Loucy (cell line): ENCODE results near the gene SRGAP1.

Source experiments
- H2AFZ ChIP-seq: fragments of 200-600 bp; sonication (generic); 2 replicates; pipeline ENCODE4 v1.6.0; 2016; ENCODE audit warnings: antibody characterized with exemption, mild to moderate bottlenecking, low read length, moderate library complexity
- H3F3A ChIP-seq: fragments of 200-600 bp; 2 replicates; pipeline ENCODE4 v1.6.0; 2016; ENCODE audit warnings: antibody characterized with exemption, low read depth, mild to moderate bottlenecking
- H3K27me3 ChIP-seq: fragments of 200-600 bp; sonication (generic); 2 replicates; pipeline ENCODE4 v1.6.1; 2014; ENCODE audit warnings: low read length, mild to moderate bottlenecking; ENCODE audit not compliant: insufficient read depth, poor library complexity, severe bottlenecking
- H3K36me3 ChIP-seq: fragments of 200-600 bp; sonication (generic); 2 replicates; pipeline ENCODE4 v1.6.1; 2016; ENCODE audit warnings: low read length; ENCODE audit not compliant: insufficient read depth
- H3K4me1 ChIP-seq: fragments of 200-600 bp; sonication (generic); 2 replicates; pipeline ENCODE4 v1.5.1; 2014; ENCODE audit warnings: low read length, mild to moderate bottlenecking; ENCODE audit not compliant: insufficient read depth, poor library complexity, severe bottlenecking
- H3K4me2 ChIP-seq: fragments of 200-600 bp; sonication (generic); 2 replicates; pipeline ENCODE4 v1.6.0; 2014; ENCODE audit warnings: antibody characterized with exemption, low read length, low read depth, mild to moderate bottlenecking; ENCODE audit not compliant: poor library complexity, severe bottlenecking
- H3K4me3 ChIP-seq: fragments of 200-600 bp; sonication (generic); 2 replicates; pipeline ENCODE4 v1.5.1; 2014; ENCODE audit warnings: low read length, mild to moderate bottlenecking, mixed read lengths; ENCODE audit not compliant: poor library complexity, severe bottlenecking
- H3K79me2 ChIP-seq: fragments of 200-600 bp; sonication (generic); 2 replicates; pipeline ENCODE4 v1.6.1; 2014; ENCODE audit warnings: low read length; ENCODE audit not compliant: insufficient read depth
- H3K9ac ChIP-seq: fragments of 200-600 bp; sonication (generic); 2 replicates; pipeline ENCODE4 v1.6.0; 2014; ENCODE audit warnings: mild to moderate bottlenecking, low read depth, low read length, moderate library complexity; ENCODE audit not compliant: poor library complexity, severe bottlenecking
- H3K9me2 ChIP-seq: fragments of 200-600 bp; sonication (generic); replicated peaks from 2 replicates; pipeline ENCODE4 v1.6.1; 2016; ENCODE audit warnings: low read depth, low read length, mixed read lengths
- H3K9me3 ChIP-seq: fragments of 200-600 bp; sonication (generic); 2 replicates; pipeline ENCODE4 v1.6.1; 2014; ENCODE audit warnings: mild to moderate bottlenecking, antibody characterized with exemption, low read length, low read depth; ENCODE audit not compliant: insufficient read depth
- H4K20me1 ChIP-seq: fragments of 200-600 bp; sonication (generic); 2 replicates; pipeline ENCODE4 v1.6.0; 2014; ENCODE audit warnings: antibody characterized with exemption, low read length, mild to moderate bottlenecking; ENCODE audit not compliant: insufficient read depth, poor library complexity, severe bottlenecking
- CTCF ChIP-seq: fragments of 200-600 bp; sonication (generic); conservative IDR thresholded peaks from 2 replicates; pipeline ENCODE4 v1.5.1; 2014; ENCODE audit warnings: mild to moderate bottlenecking, antibody characterized with exemption, low read length
- EZH2phosphoT487 ChIP-seq: fragments of 200-600 bp; IDR thresholded peaks from 2 replicates; pipeline ENCODE4 v1.6.1; 2018; ENCODE audit warnings: antibody characterized with exemption, mild to moderate bottlenecking, moderate library complexity, borderline replicate concordance

The SRGAP1 gene

GRCh38 chr12:64173456-64173855 is 329.0 kb downstream of the SRGAP1 start:
- H3K27me3 ChIP-seq: no peaks in the 10 kb centered on the region
- H3K4me3 ChIP-seq: no peak overlapping the region
- H3K79me2 ChIP-seq: no peaks in the 10 kb centered on the region
- H2AFZ ChIP-seq: no peak overlapping the region
- no peaks in the 10 kb centered on the region for H4K20me1 ChIP-seq
- H3K9ac ChIP-seq: no peak overlapping the region
- H3K9me2 ChIP-seq: no peaks in the 10 kb centered on the region
- no peaks in the 10 kb centered on the region for H3K9me3 ChIP-seq
- H3K4me1 ChIP-seq: no peaks in the 10 kb centered on the region
- H3K4me2 ChIP-seq: no peak overlapping the region
- TF ChIP-seq EZH2phosphoT487: no peak
- no peak for TF ChIP-seq CTCF
- no peaks in the 10 kb centered on the region for H3F3A ChIP-seq
- no peaks in the 10 kb centered on the region for H3K36me3 ChIP-seq

- H3K9ac ChIP-seq: no peak overlapping the region
- H3K36me3 ChIP-seq: no peaks in the 10 kb centered on the region
- no peaks in the 10 kb centered on the region for H3K79me2 ChIP-seq
- TF ChIP-seq EZH2phosphoT487 (no peak), CTCF (no peak)
- no peaks in the 10 kb centered on the region for H4K20me1 ChIP-seq
- H3K9me2 ChIP-seq: no peaks in the 10 kb centered on the region
- no peak overlapping the region for H2AFZ ChIP-seq
- H3K27me3 ChIP-seq: no peaks in the 10 kb centered on the region
- H3K4me3 ChIP-seq: no peak overlapping the region
- H3K9me3 ChIP-seq: no peaks in the 10 kb centered on the region
- H3K4me1 ChIP-seq: no peaks in the 10 kb centered on the region
- H3F3A ChIP-seq: no peaks in the 10 kb centered on the region
- H3K4me2 ChIP-seq: no peak overlapping the region
Measured at GRCh38 chr12:64175254-64175945, 330.9 kb downstream of the SRGAP1 start.

- no peaks in the 10 kb centered on the region for H3K36me3 ChIP-seq
- H3K27me3 ChIP-seq: no peaks in the 10 kb centered on the region
- H2AFZ ChIP-seq: no peak overlapping the region
- TF ChIP-seq CTCF: no peak
- TF ChIP-seq EZH2phosphoT487: no peak
- H3K9me2 ChIP-seq: no peaks in the 10 kb centered on the region
- H3F3A ChIP-seq: no peaks in the 10 kb centered on the region
- no peaks in the 10 kb centered on the region for H3K9me3 ChIP-seq
- H3K4me2 ChIP-seq: no peak overlapping the region
- H4K20me1 ChIP-seq: no peaks in the 10 kb centered on the region
- H3K4me3 ChIP-seq: no peak overlapping the region
- no peaks in the 10 kb centered on the region for H3K4me1 ChIP-seq
- no peaks in the 10 kb centered on the region for H3K79me2 ChIP-seq
- H3K9ac ChIP-seq: no peak overlapping the region
Measured at GRCh38 chr12:64177001-64177400, 332.5 kb downstream of the SRGAP1 start.
